Measurements from ENCODE around the gene TMEM151B. TPM values are rescaled to one million over a fixed set of nuclear protein-coding genes. Genes with fewer than 3 reads are reported as not detected.

Gene TMEM151B
- total RNA-seq, 1 donor from 2014 or later: not detected

DNA sequence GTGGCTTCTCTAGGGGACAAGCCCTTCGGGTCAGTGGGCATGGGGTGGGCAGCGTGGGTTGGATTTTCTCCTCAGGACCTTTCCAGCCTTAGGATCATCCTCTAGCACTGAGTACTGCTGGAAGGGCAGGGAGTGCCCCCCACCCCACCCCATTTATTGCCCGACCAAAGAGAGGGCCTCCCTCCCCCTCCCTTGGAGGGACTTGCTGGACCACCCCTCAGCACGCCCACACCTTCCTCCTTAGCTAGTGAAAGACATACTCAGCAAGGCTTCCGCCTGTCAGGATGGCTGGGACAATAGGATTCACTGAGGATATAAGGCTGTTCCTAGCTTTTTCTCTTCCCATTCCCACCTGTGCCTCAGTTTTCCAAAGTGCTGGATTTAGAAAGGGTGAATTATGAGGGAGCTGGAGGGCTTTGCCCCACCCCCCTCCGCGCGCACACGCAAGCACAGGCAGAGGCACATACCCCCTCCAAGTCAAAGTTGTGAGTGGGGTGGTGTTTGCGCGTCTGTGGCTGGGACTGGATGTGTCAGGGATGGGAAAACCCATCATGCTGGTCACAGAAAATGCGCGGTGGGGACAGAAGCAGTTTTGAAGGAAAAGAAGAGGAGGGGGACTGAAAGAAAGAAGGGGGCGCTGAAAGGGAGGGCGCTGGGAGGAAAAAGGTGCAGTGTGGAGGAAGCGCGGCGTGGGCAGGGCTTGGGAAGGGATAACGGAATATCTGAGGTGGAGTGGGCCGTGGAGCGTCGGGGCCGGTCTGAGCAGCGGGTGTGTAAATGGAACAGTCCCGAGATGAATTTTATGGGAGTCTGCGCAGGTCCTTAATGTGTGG lies 47.5 kb upstream of the TMEM151B start:
- Mint-ChIP-seq H3K4me1 (peaks cover 39% of the 10 kb centered on the region), H3K27me3 (no peaks in the 10 kb centered on the region), H3K36me3 (ENCODE audit: low read depth) (no peaks in the 10 kb centered on the region), H3K9me3 (no peaks in the 10 kb centered on the region), H3K4me3 (peak overlapping the region; percentile 82), H3K27ac (peak overlapping the region; percentile 61)
- ChIA-PET CTCF (interaction anchor here (2.3 kb wide), 1 partner anchor 15 kb away, joined by 15 read pairs; no protein-coding TSS in a partner anchor), POLR2A (interaction anchor here (0.9 to 3.8 kb wide), 8 partner anchors 14 to 508 kb away, joined by 3 to 49 read pairs (median 5); partner anchors contain the start of genes HSP90AB1 and TMEM151B)
- DNase-seq (no peak), ATAC-seq (ENCODE audit: low read depth) (no peak)
- TF ChIP-seq, protein P1, sequence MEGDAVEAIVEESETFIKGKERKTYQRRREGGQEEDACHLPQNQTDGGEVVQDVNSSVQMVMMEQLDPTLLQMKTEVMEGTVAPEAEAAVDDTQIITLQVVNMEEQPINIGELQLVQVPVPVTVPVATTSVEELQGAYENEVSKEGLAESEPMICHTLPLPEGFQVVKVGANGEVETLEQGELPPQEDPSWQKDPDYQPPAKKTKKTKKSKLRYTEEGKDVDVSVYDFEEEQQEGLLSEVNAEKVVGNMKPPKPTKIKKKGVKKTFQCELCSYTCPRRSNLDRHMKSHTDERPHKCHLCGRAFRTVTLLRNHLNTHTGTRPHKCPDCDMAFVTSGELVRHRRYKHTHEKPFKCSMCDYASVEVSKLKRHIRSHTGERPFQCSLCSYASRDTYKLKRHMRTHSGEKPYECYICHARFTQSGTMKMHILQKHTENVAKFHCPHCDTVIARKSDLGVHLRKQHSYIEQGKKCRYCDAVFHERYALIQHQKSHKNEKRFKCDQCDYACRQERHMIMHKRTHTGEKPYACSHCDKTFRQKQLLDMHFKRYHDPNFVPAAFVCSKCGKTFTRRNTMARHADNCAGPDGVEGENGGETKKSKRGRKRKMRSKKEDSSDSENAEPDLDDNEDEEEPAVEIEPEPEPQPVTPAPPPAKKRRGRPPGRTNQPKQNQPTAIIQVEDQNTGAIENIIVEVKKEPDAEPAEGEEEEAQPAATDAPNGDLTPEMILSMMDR (IDR thresholded peaks at IDR 0.05): no peak
- intact Hi-C loops (cut with micrococcal nuclease): loop anchor here (1.0 to 5.0 kb wide), 6 partner anchors 16 to 115 kb away; partner anchors contain the start of genes AARS2, MRPL14, NFKBIE and TMEM63B

DNA sequence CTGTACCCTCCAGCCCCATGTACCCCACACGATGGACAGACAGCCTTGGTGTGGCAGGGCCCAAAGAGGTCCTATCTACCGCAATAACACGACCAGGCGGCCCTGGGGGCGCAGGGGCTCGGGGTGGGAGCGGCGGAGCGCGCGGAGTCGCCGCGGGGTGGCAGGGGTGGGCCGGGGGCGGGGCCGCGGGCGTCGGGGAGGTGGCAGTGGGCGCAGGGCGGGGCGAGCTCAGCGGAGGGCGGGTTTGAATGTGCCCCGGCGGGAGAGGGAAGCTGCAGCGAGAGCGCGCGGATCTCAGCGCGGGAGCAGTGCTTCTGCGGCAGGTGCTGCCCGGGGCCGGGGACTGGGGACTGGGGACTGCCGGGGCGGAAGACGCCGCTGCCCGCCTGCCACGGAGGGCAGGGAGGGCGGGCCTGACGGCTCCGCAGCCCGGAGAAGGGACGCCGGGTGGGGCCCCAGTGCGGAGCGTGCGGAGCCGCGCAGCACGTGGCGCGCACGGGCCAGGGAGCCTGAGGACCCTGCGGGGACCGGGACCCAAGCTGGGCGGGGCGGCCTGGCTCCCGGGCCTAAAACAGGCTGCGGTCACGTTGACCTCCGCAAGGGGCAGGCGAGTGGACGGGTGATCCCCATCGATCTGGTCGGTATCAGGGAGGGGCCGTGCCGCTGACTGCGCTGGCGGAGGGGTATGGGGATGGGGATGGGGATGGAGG lies 46.8 kb upstream of the TMEM151B start, which contains the start of gene SLC29A1:
Gene SLC29A1 (plus strand): TSS at position 277 of the 710 bp plus-strand sequence. CDS start 3,719 bp downstream, outside the sequence.
- TF ChIP-seq, protein P1 (IDR thresholded peaks at IDR 0.05): no peak
- H3K36me3 Mint-ChIP-seq (ENCODE audit: low read depth): no peaks in the 10 kb centered on the region
- H3K27ac Mint-ChIP-seq: peak within 1 kb of the TSS; percentile 61
- no peaks in the 10 kb centered on the region for H3K27me3 Mint-ChIP-seq
- no peaks in the 10 kb centered on the region for H3K9me3 Mint-ChIP-seq
- H3K4me3 Mint-ChIP-seq: peak within 1 kb of the TSS; percentile 82
- intact Hi-C loops (cut with micrococcal nuclease): loop anchor here (1.0 to 5.0 kb wide), 6 partner anchors 15 to 114 kb away; partner anchors contain the start of genes AARS2, MRPL14, NFKBIE and TMEM63B
- ATAC-seq (ENCODE audit: low read depth) (peak; percentile 85), DNase-seq (peak; percentile 81)
- ChIA-PET POLR2A (interaction anchor here (0.5 to 3.8 kb wide), 8 partner anchors 14 to 519 kb away, joined by 3 to 49 read pairs (median 4); partner anchors contain the start of genes HSP90AB1 and TMEM151B), CTCF (interaction anchor here (0.5 to 2.3 kb wide), 3 partner anchors 14 to 45 kb away, joined by 3 to 15 read pairs (median 6); no protein-coding TSS in a partner anchor)
- H3K4me1 Mint-ChIP-seq: peaks cover 37% of the 10 kb centered on the region

DNA sequence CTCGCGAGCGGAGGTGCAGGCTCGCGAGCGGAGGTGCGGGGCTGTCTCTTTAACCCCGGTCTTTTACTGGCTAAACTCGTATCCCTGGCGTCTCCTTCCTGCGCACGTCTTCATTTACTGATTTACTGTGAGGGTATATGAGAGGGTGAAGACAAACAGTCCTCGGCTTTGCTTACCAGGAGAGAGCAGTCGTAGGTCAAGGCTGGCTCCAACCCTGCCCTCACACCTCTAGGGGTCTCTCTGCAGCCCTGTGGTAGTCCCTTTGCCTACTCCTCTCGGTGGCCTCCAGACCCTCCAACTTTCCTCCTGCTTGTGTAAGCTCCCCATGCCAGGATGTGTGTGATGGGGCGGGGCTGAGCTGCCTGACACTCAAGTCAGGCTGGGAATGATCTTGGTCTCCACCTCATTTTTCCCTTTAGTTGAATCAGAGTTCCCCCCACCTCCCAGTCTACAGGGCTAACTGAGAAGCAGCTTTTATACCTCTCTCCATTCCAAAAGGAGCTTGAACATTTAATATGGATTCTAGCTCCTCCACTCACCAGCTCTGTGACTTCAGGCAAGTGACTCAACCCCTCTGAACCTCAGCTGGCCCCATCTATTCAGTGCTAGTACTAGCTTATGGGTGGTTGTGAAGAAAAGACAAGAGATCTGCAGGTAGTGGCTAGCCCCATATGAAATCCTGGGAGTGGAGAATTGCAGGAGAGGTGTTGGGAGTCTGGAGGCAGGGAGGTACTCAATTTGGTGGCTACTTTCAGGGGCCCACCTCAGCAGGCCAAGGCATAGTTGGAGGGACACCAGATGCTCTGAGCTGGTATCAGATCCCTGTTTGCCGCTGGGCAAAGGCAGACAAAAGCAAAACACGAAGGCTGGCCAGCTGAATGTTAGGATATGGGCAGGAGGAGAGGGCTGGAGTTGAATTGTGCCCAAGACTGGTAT lies 46.0 kb upstream of the TMEM151B start:
- no peaks in the 10 kb centered on the region for H3K27me3 Mint-ChIP-seq
- CTCF ChIA-PET: interaction anchor here (0.5 to 2.3 kb wide), 4 partner anchors 12 to 44 kb away, joined by 3 to 15 read pairs (median 5); no protein-coding TSS in a partner anchor
- DNase-seq (no peak), ATAC-seq (ENCODE audit: low read depth) (peak; percentile 5)
- intact Hi-C loops (cut with micrococcal nuclease): loop anchor here (5.0 kb wide), 2 partner anchors 97 to 113 kb away; partner anchors contain the start of genes MRPL14 and TMEM63B
- no peaks in the 10 kb centered on the region for H3K36me3 Mint-ChIP-seq (ENCODE audit: low read depth)
- POLR2A ChIA-PET: interaction anchor here (0.5 to 3.8 kb wide), 8 partner anchors 13 to 520 kb away, joined by 3 to 49 read pairs (median 4); partner anchors contain the start of genes HSP90AB1 and TMEM151B
- peaks cover 30% of the 10 kb centered on the region for H3K4me1 Mint-ChIP-seq
- H3K4me3 Mint-ChIP-seq: peak overlapping the region; percentile 82
- no peaks in the 10 kb centered on the region for H3K9me3 Mint-ChIP-seq
- H3K27ac Mint-ChIP-seq: no peak overlapping the region
- TF ChIP-seq, protein P1 (IDR thresholded peaks at IDR 0.05): no peak

DNA sequence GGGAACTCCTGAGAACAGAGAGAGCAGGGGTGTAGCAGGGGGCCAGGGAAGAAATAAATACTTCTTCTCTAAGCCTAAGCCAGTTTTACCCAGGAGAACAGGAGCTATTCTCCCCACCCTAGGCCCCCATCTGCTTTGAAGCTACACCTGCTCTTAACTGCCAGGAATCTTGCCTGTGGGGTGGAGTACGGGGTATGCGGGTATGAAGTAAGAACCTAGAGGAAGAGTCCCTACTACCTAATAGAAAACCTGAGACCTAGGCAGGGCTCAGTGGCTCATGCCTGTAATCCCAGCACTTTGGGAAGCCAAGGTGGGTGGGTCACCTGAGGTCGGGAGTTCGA lies 45.3 kb upstream of the TMEM151B start:
- H3K4me1 Mint-ChIP-seq: peaks cover 26% of the 10 kb centered on the region
- POLR2A ChIA-PET: interaction anchor here (0.7 to 3.8 kb wide), 6 partner anchors 12 to 298 kb away, joined by 3 to 49 read pairs (median 6); partner anchors contain the start of gene HSP90AB1
- H3K27ac Mint-ChIP-seq: no peak overlapping the region
- H3K36me3 Mint-ChIP-seq (ENCODE audit: low read depth): no peaks in the 10 kb centered on the region
- CTCF ChIA-PET: interaction anchor here (0.8 to 2.3 kb wide), 3 partner anchors 11 to 43 kb away, joined by 4 to 15 read pairs (median 6); no protein-coding TSS in a partner anchor
- no peaks in the 10 kb centered on the region for H3K9me3 Mint-ChIP-seq
- intact Hi-C loops (cut with micrococcal nuclease): loop anchor here (5.0 kb wide), 2 partner anchors 98 to 112 kb away; partner anchors contain the start of genes MRPL14 and TMEM63B
- DNase-seq: no peak
- ATAC-seq (ENCODE audit: low read depth): no peak
- TF ChIP-seq, protein P1 (IDR thresholded peaks at IDR 0.05): no peak
- H3K27me3 Mint-ChIP-seq: no peaks in the 10 kb centered on the region
- no peak overlapping the region for H3K4me3 Mint-ChIP-seq
